GM10266 (cell line): ENCODE results near the gene TBC1D25.

Experiments used
- DNase-seq: peaks from one replicate; pipeline ENCODE4 v3.0.0; 2012; ENCODE audit errors: extremely low spot score
- TF ChIP-seq, protein P1 (sequence below): IDR thresholded peaks from 2 replicates; pipeline ENCODE4 v1.5.1; 2012; ENCODE audit warnings: mild to moderate bottlenecking, low read depth; ENCODE audit not compliant: control insufficient read depth, insufficient read depth; ENCODE audit errors: missing control alignments

Gene TBC1D25

DNA sequence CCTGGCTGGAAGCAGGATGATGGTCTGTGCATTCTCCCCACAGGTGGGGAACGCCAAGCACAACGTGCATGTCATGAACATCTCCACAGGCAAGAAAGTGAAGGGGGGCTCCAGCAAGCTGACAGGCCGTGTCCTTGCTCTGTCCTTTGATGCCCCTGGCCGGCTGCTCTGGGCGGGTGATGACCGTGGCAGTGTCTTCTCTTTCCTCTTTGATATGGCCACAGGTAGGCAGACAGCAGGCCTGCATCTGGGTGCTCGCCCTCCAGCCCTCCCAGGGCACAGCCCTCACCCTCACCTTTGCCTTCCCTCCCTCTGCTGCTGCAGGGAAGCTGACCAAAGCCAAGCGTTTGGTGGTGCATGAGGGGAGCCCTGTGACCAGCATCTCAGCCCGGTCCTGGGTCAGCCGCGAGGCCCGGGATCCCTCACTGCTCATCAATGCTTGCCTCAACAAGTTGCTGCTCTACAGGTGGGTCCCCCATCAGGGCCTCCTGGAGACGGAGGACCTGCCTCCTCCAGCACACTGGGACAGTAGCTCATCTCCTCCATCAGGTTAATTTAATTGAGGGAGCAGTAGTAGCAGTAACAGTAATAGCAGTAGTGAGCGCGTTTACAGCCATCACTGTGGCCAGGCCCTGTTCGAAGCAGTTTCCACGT, 62.4 kb downstream of the TBC1D25 start:
- no peak for DNase-seq
- TF ChIP-seq, protein P1, sequence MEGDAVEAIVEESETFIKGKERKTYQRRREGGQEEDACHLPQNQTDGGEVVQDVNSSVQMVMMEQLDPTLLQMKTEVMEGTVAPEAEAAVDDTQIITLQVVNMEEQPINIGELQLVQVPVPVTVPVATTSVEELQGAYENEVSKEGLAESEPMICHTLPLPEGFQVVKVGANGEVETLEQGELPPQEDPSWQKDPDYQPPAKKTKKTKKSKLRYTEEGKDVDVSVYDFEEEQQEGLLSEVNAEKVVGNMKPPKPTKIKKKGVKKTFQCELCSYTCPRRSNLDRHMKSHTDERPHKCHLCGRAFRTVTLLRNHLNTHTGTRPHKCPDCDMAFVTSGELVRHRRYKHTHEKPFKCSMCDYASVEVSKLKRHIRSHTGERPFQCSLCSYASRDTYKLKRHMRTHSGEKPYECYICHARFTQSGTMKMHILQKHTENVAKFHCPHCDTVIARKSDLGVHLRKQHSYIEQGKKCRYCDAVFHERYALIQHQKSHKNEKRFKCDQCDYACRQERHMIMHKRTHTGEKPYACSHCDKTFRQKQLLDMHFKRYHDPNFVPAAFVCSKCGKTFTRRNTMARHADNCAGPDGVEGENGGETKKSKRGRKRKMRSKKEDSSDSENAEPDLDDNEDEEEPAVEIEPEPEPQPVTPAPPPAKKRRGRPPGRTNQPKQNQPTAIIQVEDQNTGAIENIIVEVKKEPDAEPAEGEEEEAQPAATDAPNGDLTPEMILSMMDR: no peak

DNA sequence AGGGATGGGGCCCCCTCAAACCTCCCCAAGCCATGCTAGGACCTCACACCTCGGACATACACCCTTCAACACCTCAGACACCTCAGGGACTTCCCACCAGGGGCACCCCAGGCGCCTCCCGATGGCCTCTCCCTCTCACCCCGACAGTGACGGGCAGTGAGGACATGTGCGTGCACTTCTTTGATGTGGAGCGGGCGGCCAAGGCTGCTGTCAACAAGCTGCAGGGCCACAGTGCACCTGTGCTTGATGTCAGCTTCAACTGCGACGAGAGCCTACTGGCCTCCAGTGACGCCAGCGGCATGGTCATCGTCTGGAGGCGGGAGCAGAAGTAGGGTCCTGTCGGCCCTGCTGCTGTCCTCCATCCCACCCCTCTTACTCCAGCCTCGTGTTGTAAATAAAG, 65.2 kb downstream of the TBC1D25 start:
- TF ChIP-seq, protein P1: no peak

DNA sequence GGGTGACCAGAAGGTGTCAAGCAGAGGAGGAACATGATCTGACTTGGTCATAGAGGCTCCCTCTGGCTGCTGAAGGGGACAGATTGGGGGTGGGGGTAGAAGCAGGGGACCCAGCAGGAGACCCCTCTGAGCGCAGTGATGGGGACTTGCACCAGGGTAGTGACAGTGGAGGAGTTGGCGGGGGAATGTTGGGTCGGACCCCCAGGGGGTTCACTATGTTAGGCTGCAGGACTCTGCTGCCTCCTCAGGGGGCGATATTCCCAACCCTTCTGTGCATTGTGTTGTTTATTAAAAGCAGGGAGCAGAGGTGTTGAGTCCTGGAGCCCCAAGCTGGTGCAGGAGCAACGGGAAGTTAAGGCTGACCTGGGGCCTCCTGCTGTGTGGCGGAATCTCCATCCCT, 66.6 kb downstream of the TBC1D25 start:
- TF ChIP-seq, protein P1: no peak

More for the DNA sequence above, 65.2 kb downstream of the TBC1D25 start:
- DNase-seq: no peak

DNA sequence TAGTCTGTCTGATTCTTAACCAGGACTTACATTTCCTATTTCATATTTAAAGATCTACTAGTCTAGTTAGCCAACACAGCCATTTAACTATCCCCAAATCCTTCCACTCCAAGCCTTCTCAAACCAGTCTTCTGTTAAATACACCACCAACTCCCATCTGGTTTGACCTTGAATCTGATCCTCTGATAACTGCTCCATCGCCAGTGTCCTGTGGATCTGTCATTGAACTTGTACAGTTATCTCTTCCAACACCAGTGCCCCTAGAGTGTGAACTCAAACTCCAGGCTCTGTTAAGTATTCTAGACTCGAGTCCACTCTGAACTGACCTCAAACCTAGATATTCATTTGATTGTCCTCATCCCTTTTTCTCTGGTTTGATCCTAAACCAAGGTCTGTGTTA, 72.2 kb downstream of the TBC1D25 start:
- TF ChIP-seq, protein P1: no peak
- DNase-seq: no peak

More for the DNA sequence above, 66.6 kb downstream of the TBC1D25 start:
- no peak for DNase-seq
